Measurements from ENCODE around the gene ZNF503. TPM values are rescaled to one million over a fixed set of nuclear protein-coding genes. Genes with fewer than 3 reads are reported as not detected.
"Not testable (repeated sequence)": the region's sequence is repeated elsewhere in the genome, so short reads cannot be mapped to it uniquely, and the experiment has no call there.

Gene ZNF503
- total RNA-seq, 2 experiments from 2014 or later = 0.38 to 0.47 TPM

DNA sequence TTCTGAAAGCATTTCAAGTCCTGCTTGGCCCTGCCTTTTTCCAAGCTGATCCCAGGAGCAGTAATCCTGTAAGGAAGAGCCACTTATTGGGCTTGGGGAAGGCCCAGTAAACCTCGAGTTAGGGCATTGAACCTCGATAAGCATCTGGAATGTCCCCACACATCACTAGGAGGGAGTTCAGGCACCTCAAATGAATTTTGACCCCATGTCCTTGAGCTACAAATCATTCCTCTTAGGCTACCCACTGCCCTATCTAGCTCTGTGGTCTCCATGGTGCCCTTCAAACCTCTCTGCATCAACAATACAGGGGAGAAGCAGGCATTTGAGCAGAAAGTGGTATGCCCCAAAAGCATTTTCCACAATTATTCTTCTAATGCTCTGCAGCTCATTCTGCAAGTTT, 33.7 kb downstream of the ZNF503 start:
- Mint-ChIP-seq H3K9me3 (peaks cover 2% of the 10 kb centered on the region), H3K27ac (no peak overlapping the region), H3K4me3 (no peak overlapping the region), H3K36me3 (ENCODE audit: low read depth) (no peaks in the 10 kb centered on the region), H3K4me1 (ENCODE audit: low read depth) (no peaks in the 10 kb centered on the region), H3K27me3 (peaks cover 30% of the 10 kb centered on the region)
- ChIA-PET POLR2A (no interaction called here), CTCF (no interaction called here)
- Histone ChIP-seq H3K9me3 (ENCODE audit: control insufficient read depth in 1 of 2, insufficient read depth in 1 of 2, low read length in 2 of 2) (no peaks in the 10 kb centered on the region), H3K4me1 (ENCODE audit: insufficient read depth, low read length) (no peaks in the 10 kb centered on the region), H3K27ac (ENCODE audit: low read depth in 1 of 2, low read length in 2 of 2) (no peak overlapping the region), H3K4me3 (ENCODE audit: low read length) (no peak overlapping the region), H3K36me3 (ENCODE audit: insufficient read depth, low read length) (no peaks in the 10 kb centered on the region), H3K27me3 (ENCODE audit: control insufficient read depth in 1 of 2, insufficient read depth in 2 of 2, low read length in 2 of 2) (peaks cover 0 to 2% of the 10 kb centered on the region in 2 experiments)
- ATAC-seq (ENCODE audit: poor library complexity) (no peak), DNase-seq (no peak)
- intact Hi-C loops (cut with DNase I, micrococcal nuclease) = no loop called here
- TF ChIP-seq, protein P1, sequence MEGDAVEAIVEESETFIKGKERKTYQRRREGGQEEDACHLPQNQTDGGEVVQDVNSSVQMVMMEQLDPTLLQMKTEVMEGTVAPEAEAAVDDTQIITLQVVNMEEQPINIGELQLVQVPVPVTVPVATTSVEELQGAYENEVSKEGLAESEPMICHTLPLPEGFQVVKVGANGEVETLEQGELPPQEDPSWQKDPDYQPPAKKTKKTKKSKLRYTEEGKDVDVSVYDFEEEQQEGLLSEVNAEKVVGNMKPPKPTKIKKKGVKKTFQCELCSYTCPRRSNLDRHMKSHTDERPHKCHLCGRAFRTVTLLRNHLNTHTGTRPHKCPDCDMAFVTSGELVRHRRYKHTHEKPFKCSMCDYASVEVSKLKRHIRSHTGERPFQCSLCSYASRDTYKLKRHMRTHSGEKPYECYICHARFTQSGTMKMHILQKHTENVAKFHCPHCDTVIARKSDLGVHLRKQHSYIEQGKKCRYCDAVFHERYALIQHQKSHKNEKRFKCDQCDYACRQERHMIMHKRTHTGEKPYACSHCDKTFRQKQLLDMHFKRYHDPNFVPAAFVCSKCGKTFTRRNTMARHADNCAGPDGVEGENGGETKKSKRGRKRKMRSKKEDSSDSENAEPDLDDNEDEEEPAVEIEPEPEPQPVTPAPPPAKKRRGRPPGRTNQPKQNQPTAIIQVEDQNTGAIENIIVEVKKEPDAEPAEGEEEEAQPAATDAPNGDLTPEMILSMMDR (IDR thresholded peaks at IDR 0.05) = no peak

DNA sequence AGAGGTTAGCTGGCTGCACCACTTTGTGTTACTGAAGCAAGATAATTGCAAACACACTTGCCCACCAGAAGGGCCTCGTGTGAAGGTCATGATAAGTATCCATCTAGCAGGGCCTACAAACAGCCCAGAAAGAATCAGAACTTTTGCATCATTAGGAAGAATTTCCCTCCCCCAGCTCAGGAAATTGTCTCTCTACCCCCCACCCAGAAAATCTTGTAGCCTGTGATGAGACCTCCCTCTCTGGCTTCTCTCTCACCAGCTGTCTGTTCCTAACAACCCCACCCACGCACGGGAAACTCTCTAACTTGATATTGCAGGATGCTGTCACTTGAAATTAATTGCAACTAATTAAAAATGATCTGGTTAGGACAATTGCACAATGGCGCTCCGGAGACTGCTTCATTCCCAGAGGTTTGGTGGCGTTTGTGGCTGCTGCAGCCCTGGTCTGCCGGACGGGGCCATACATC, 34.5 kb downstream of the ZNF503 start:
- H3K36me3 Mint-ChIP-seq (ENCODE audit: low read depth) = no peaks in the 10 kb centered on the region
- peaks cover 0 to 2% of the 10 kb centered on the region in 2 experiments for H3K27me3 ChIP-seq (ENCODE audit: control insufficient read depth in 1 of 2, insufficient read depth in 2 of 2, low read length in 2 of 2)
- H3K27me3 Mint-ChIP-seq = peaks cover 30% of the 10 kb centered on the region

DNA sequence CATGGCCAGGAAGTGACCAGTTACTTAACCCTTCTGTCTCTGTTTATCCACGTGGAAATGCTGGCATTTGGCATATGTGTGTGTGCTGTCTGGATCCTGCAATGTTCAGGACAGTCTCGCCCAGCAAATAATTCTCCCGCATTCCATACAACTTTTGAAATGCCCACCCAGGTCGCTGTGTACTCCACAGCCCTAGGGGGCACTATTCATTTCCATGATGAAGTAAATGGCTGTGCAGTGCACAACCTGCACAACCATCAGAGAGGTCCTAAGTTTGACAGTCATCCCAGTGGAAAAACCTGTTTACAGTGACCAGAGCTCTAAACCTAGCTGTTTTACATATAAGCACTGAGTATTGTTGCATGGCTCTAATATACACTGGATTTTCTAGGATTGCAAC, 38.1 kb downstream of the ZNF503 start:
- H3K4me1 ChIP-seq (ENCODE audit: insufficient read depth, low read length) = no peaks in the 10 kb centered on the region
- intact Hi-C loops (cut with DNase I, micrococcal nuclease) = no loop called here
- ATAC-seq (ENCODE audit: poor library complexity) = no peak
- no peaks in the 10 kb centered on the region for H3K36me3 ChIP-seq (ENCODE audit: insufficient read depth, low read length)
- no peak overlapping the region for H3K27ac Mint-ChIP-seq
- no peak overlapping the region for H3K27ac ChIP-seq (ENCODE audit: low read depth in 1 of 2, low read length in 2 of 2)
- no peak overlapping the region for H3K4me3 ChIP-seq (ENCODE audit: low read length)
- H3K4me3 Mint-ChIP-seq = no peak overlapping the region
- TF ChIP-seq, protein P1 (IDR thresholded peaks at IDR 0.05) = no peak
- H3K9me3 ChIP-seq (ENCODE audit: control insufficient read depth in 1 of 2, insufficient read depth in 1 of 2, low read length in 2 of 2) = no peaks in the 10 kb centered on the region
- DNase-seq = no peak
- ChIA-PET CTCF (no interaction called here), POLR2A (interaction anchor here (0.6 kb wide), 1 partner anchor 17 kb away, joined by 4 read pairs; no protein-coding TSS in a partner anchor)
- no peaks in the 10 kb centered on the region for H3K27me3 ChIP-seq (ENCODE audit: control insufficient read depth in 1 of 2, insufficient read depth in 2 of 2, low read length in 2 of 2)
- H3K36me3 Mint-ChIP-seq (ENCODE audit: low read depth) = no peaks in the 10 kb centered on the region
- no peaks in the 10 kb centered on the region for H3K4me1 Mint-ChIP-seq (ENCODE audit: low read depth)
- peaks cover 24% of the 10 kb centered on the region for H3K27me3 Mint-ChIP-seq
- H3K9me3 Mint-ChIP-seq = no peaks in the 10 kb centered on the region

More for the DNA sequence above, 34.5 kb downstream of the ZNF503 start:
- Mint-ChIP-seq H3K27ac (no peak overlapping the region), H3K4me3 (no peak overlapping the region), H3K4me1 (ENCODE audit: low read depth) (no peaks in the 10 kb centered on the region), H3K9me3 (peaks cover 2% of the 10 kb centered on the region)
- no peaks in the 10 kb centered on the region for H3K36me3 ChIP-seq (ENCODE audit: insufficient read depth, low read length)
- H3K4me3 ChIP-seq (ENCODE audit: low read length) = no peak overlapping the region
- DNase-seq (no peak), ATAC-seq (ENCODE audit: poor library complexity) (no peak)
- ChIA-PET POLR2A (no interaction called here), CTCF (no interaction called here)
- intact Hi-C loops (cut with DNase I, micrococcal nuclease) = no loop called here
- H3K9me3 ChIP-seq (ENCODE audit: control insufficient read depth in 1 of 2, insufficient read depth in 1 of 2, low read length in 2 of 2) = no peaks in the 10 kb centered on the region
- TF ChIP-seq, protein P1 (IDR thresholded peaks at IDR 0.05) = no peak
- H3K4me1 ChIP-seq (ENCODE audit: insufficient read depth, low read length) = no peaks in the 10 kb centered on the region
- H3K27ac ChIP-seq (ENCODE audit: low read depth in 1 of 2, low read length in 2 of 2) = no peak overlapping the region

DNA sequence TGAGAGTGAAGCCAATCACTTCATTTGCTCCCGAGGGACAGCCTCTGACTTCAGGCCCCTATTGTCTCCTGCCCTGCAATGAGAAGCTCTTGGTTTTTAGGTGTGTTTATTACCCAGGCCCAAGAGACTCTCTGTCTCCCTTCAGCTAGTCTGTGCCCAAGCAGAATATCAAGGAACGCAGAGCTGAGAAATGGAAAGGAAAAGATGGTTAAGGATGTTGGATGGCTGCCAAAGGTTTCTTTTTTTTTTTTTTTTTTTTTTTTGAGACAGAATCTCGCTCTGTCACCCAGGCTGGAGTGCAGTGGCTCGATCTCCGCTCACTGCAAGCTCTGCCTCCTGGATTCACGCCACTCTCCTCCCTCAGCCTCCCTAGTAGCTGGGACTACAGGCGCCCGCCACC, 41.7 kb downstream of the ZNF503 start:
- H3K27me3 ChIP-seq (ENCODE audit: control insufficient read depth in 1 of 2, insufficient read depth in 2 of 2, low read length in 2 of 2); H3K4me1 Mint-ChIP-seq (ENCODE audit: low read depth); H3K36me3 ChIP-seq (ENCODE audit: insufficient read depth, low read length); CTCF ChIA-PET; H3K27ac ChIP-seq (ENCODE audit: low read depth in 1 of 2, low read length in 2 of 2); H3K4me3 ChIP-seq (ENCODE audit: low read length); H3K4me1 ChIP-seq (ENCODE audit: insufficient read depth, low read length); intact Hi-C loops (cut with DNase I, micrococcal nuclease); H3K27ac Mint-ChIP-seq; H3K9me3 ChIP-seq (ENCODE audit: control insufficient read depth in 1 of 2, insufficient read depth in 1 of 2, low read length in 2 of 2); H3K9me3 Mint-ChIP-seq; DNase-seq; POLR2A ChIA-PET; H3K4me3 Mint-ChIP-seq; ATAC-seq (ENCODE audit: poor library complexity); H3K36me3 Mint-ChIP-seq (ENCODE audit: low read depth): not testable (repeated sequence)
- peaks cover 22% of the 10 kb centered on the region for H3K27me3 Mint-ChIP-seq

Measured in CD4-positive, alpha-beta T cell (primary cell).